K562 (cell line): Measurements from ENCODE around the gene SCUBE2. TPM values are rescaled to one million over a fixed set of nuclear protein-coding genes. Genes with fewer than 3 reads are reported as not detected.

Experiments used
- AFF1 ChIP-seq, 2 experiments: fragments of 450-650 bp; IDR thresholded peaks; 2 replicates each; pipeline ENCODE4 v1.6.1; 2018; ENCODE audit warnings: mild to moderate bottlenecking in 2 of 2, low read depth in 1 of 2; ENCODE audit not compliant: partially characterized antibody in 2 of 2
- ARNT ChIP-seq, 2 experiments: fragments of 450-650 bp; IDR thresholded peaks; 2 replicates each; pipeline ENCODE4 v1.6.1; 2016; ENCODE audit warnings: mild to moderate bottlenecking in 1 of 2
- ATF7 ChIP-seq: fragments of 450-650 bp; IDR thresholded peaks from 2 replicates; pipeline ENCODE4 v1.7.1; 2014; ENCODE audit warnings: mild to moderate bottlenecking, moderate library complexity
- BCL6 ChIP-seq: fragments of 250-450 bp; sonication (Bioruptor Pico); IDR thresholded peaks from 2 replicates; pipeline ENCODE4 v1.4.0; 2020
- C11orf30 ChIP-seq: fragments of 450-650 bp; IDR thresholded peaks from 2 replicates; pipeline ENCODE4 v1.6.1; 2016; ENCODE audit warnings: low read depth, mild to moderate bottlenecking
- FOXO4 ChIP-seq: fragments of 450-650 bp; formaldehyde crosslinking; IDR thresholded peaks from 2 replicates; pipeline ENCODE4 v1.4.0; 2020; ENCODE audit warnings: mild to moderate bottlenecking, moderate library complexity
- GABPB2 ChIP-seq: fragments of 250-450 bp; sonication (Bioruptor Pico); conservative IDR thresholded peaks from 2 replicates; pipeline ENCODE4 v1.5.1; 2021; ENCODE audit warnings: mild to moderate bottlenecking
- GTF2A2 ChIP-seq: IDR thresholded peaks from 2 replicates; pipeline ENCODE4 v1.6.1; 2016; ENCODE audit warnings: mild to moderate bottlenecking, missing genetic modification characterization, missing compliant biosample characterization
- HMGN3 ChIP-seq: IDR thresholded peaks from 2 replicates; pipeline ENCODE4 v1.6.1; 2011; ENCODE audit warnings: borderline replicate concordance, low read depth, mild to moderate bottlenecking, mixed read lengths, low read length; ENCODE audit not compliant: insufficient read length; ENCODE audit errors: extremely low read depth
- MCM7 ChIP-seq, 2 experiments: fragments of 450-650 bp; IDR thresholded peaks; 2 replicates each; pipeline ENCODE4 v1.6.1; 2016 to 2018
- NR2F6 ChIP-seq: fragments of 450-650 bp; formaldehyde crosslinking; IDR thresholded peaks from 2 replicates; pipeline ENCODE4 v1.4.0; 2020; ENCODE audit warnings: mild to moderate bottlenecking
- OTX1 ChIP-seq: fragments of 450-650 bp; formaldehyde crosslinking; IDR thresholded peaks from 2 replicates; pipeline ENCODE4 v1.4.0; 2022; ENCODE audit warnings: mild to moderate bottlenecking
- PCBP2 ChIP-seq: fragments of 200-400 bp; formaldehyde crosslinking; IDR thresholded peaks from 2 replicates; pipeline ENCODE4 v1.6.1; 2018; ENCODE audit warnings: low read length, low read depth, mild to moderate bottlenecking, moderate library complexity; ENCODE audit not compliant: poor library complexity, severe bottlenecking
- PHB ChIP-seq: fragments of 250-450 bp; sonication (Bioruptor Pico); IDR thresholded peaks from 2 replicates; pipeline ENCODE4 v1.5.0; 2021
- POLR2B ChIP-seq: fragments of 450-650 bp; IDR thresholded peaks from 2 replicates; pipeline ENCODE4 v1.6.1; 2018; ENCODE audit warnings: low read depth; ENCODE audit not compliant: partially characterized antibody
- PTRF ChIP-seq: fragments of 450-650 bp; IDR thresholded peaks from 2 replicates; pipeline ENCODE4 v1.6.1; 2016; ENCODE audit warnings: mild to moderate bottlenecking, missing genetic modification characterization, missing compliant biosample characterization
- RAD21 ChIP-seq, 2 experiments: fragments of 250-450 bp in 1 of 2; fragments of 450-650 bp in 1 of 2; sonication (Bioruptor Pico) in 1 of 2; formaldehyde crosslinking in 1 of 2; IDR thresholded peaks in 1 of 2; conservative IDR thresholded peaks in 1 of 2; 2 replicates each; pipeline versions ENCODE4 v1.4.0 to v1.8.0; 2020 to 2022; ENCODE audit warnings: mild to moderate bottlenecking in 2 of 2, moderate library complexity in 1 of 2
- SMAD3 ChIP-seq: fragments of 450-650 bp; formaldehyde crosslinking; conservative IDR thresholded peaks from 2 replicates; pipeline ENCODE4 v1.4.0; 2020; ENCODE audit warnings: mild to moderate bottlenecking
- TBL1XR1 ChIP-seq, 2 experiments: IDR thresholded peaks; 2 replicates each; pipeline ENCODE4 v1.6.1; 2012; ENCODE audit warnings: improper control_type of control experiment in 2 of 2, low read length in 2 of 2, mild to moderate bottlenecking in 1 of 2
- TCF7L2 ChIP-seq: fragments of 150-350 bp; IDR thresholded peaks from 2 replicates; pipeline ENCODE4 v1.6.1; 2016; ENCODE audit warnings: low read depth, mild to moderate bottlenecking, low read length, moderate library complexity
- TCFL5 ChIP-seq: fragments of 250-450 bp; sonication (Bioruptor Pico); conservative IDR thresholded peaks from 2 replicates; pipeline ENCODE4 v1.6.1; 2021; ENCODE audit warnings: mild to moderate bottlenecking, moderate library complexity, matching md5 sums
- TEAD1 ChIP-seq, 2 experiments: fragments of 450-650 bp in 1 of 2; sonication (generic) in 1 of 2; formaldehyde crosslinking; IDR thresholded peaks; 2 replicates each; pipeline versions ENCODE4 v1.4.0 to v1.8.0; 2020 to 2022; ENCODE audit warnings: mild to moderate bottlenecking in 2 of 2, missing genetic modification reagents in 1 of 2
- TRIM24 ChIP-seq, 2 experiments: fragments of 450-650 bp; IDR thresholded peaks; 2 replicates each; pipeline ENCODE4 v1.6.1; 2016
- ZKSCAN3 ChIP-seq: fragments of 250-450 bp; sonication (Bioruptor Pico); IDR thresholded peaks from 2 replicates; pipeline ENCODE4 v1.4.0; 2020
- ZNF232 ChIP-seq: sonication (generic); formaldehyde crosslinking; IDR thresholded peaks from 2 replicates; pipeline ENCODE4 v1.8.0; 2022; ENCODE audit warnings: mild to moderate bottlenecking, missing genetic modification reagents
- polyA plus RNA-seq, 8 experiments: library from polyadenylated mRNA; depleted of rRNA in 4 of 8; stranded (reverse) in 5 of 8; unstranded in 3 of 8; fragments of >200 nt; fragmentation: Nextera tagmentation in 2 of 8; fragmentation: Illumina TruSeq in 1 of 8; extraction: Ambion mirVana in 2 of 8; extraction: Trizol in 1 of 8; gene quantifications; 2 replicates each; pipeline versions ENCODE4 v1.2.1 to v1.2.3, GENCODE V29; 2011 to 2014; ENCODE audit warnings: inconsistent platforms in 1 of 8, missing spikeins in 1 of 8
- total RNA-seq, 7 experiments: library from RNA; depleted of rRNA in 6 of 7; stranded (reverse); fragments of >200 nt in 6 of 7; fragmentation: Illumina TruSeq in 2 of 7; extraction: Trizol in 2 of 7; gene quantifications; 2 replicates each; pipeline versions ENCODE4 v1.2.1 to v1.2.3, GENCODE V29; 2011 to 2021; ENCODE audit warnings: low replicate concordance in 1 of 7

SCUBE2 gene
- total and polyA plus RNA-seq, 9 of the 15 experiments (the other 6 are each of a cell fraction or from before 2014, with no cell fraction given) = 0.06 to 0.40 (median 0.07) TPM; not detected in 6

- TF ChIP-seq AFF1 (IDR thresholded peaks at IDR 0.05; ENCODE audit: low read depth in 1 of 2, partially characterized antibody in 2 of 2) (no peak), ARNT (IDR thresholded peaks at IDR 0.05) (no peak), BCL6 (CRISPR knock-in tag) (no peak), MCM7 (IDR thresholded peaks at IDR 0.05) (no peak), C11orf30 (no peak), GTF2A2 (tag) (peak; percentile 97), ZNF232 (CRISPR knock-in tag) (no peak), OTX1 (CRISPR knock-in tag) (no peak), PTRF (no peak), RAD21 (CRISPR knock-in tag; conservative IDR thresholded peaks at IDR 0.05 in 1 of 2, IDR thresholded peaks at IDR 0.05 in 1 of 2) (0 out of 4 replicates have a peak, but pooled peaks of 1 of the 2 experiments have one; percentile 3), TCF7L2 (no peak), TEAD1 (CRISPR knock-in tag; IDR thresholded peaks at IDR 0.05) (peak; percentile 13 to 64; a peak in 1 of 4 replicates), ATF7 (peak; percentile 60; the same call in 1 of the 2 replicates), GABPB2 (CRISPR knock-in tag) (no peak), PHB (no peak), HMGN3 (peak; percentile 53), TBL1XR1 (IDR thresholded peaks at IDR 0.05; ENCODE audit: low read length in 2 of 2) (no peak), POLR2B (peak; percentile 63), NR2F6 (no peak), FOXO4 (CRISPR knock-in tag) (no peak), PCBP2 (no peak), TCFL5 (CRISPR knock-in tag) (no peak), SMAD3 (CRISPR knock-in tag) (no peak), TRIM24 (IDR thresholded peaks at IDR 0.05) (no peak), ZKSCAN3 (CRISPR knock-in tag) (no peak)
Measured at GRCh38 chr11:9003573-9004182, 87.7 kb downstream of the SCUBE2 start, which contains the start of gene NRIP3 (continued).
